ENCODE data around the gene NDFIP2.

Gene NDFIP2

DNA sequence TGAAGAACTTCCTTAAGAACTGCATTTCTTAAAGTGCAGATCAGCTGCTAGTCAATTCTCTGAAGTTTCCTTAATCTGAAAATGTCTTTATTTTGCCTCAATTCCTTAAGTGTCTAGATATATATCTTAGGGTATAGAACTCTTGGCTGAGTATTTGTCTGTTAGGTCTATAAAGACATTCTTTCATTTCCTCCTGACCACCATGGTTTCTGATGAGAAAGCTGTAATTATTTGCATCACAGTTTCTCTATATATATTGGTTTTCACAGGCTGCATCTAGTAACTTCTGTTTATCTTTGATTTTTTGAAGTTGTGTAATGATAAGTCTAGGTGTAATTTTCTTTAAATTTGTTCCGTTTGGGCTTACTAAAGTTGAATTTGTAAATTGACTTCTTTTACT, 15.2 kb downstream of the NDFIP2 start:
- DNase-seq (ENCODE audit: low read depth), result no peak

DNA sequence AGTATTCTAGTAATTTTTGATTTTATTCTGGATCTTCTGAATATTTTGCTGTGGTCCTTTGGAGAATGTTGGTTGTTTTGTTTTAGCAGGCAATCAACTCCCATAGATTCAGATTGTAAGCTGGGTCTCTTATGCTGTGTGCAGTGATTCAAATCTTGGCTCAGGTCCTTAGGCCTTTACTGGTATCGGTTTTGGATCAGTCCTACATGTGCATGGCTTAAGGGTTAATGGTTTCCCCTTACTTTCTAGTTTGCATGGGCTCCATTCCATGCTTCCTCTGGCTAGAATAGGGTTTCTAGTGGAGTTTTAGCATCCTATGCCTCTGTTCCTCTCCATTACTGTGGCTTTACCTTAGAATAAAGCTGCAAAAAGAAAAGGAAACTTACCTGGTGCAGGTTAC, 16.1 kb downstream of the NDFIP2 start:
- DNase-seq (ENCODE audit: low read depth), result no peak

DNA sequence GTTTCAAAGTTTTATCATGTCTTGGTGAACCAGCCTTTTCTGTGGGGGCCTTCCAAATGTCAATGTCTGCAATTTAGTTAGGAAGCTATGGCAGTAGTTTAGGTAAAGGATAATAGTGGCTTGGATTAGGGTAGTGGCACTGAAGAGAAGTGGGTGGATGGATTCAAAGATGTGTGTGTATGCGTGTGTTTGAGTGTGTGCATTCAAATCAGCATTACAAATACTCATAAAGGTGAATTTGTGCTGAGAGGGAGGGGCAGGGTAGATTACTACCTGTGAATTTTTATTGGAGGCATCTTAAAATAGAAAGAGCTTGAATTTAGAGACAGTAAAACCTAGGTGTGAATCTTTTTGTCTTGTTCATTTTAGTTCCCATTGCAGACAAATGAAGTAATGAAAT, 16.9 kb downstream of the NDFIP2 start:
- DNase-seq (ENCODE audit: low read depth), result no peak

DNA sequence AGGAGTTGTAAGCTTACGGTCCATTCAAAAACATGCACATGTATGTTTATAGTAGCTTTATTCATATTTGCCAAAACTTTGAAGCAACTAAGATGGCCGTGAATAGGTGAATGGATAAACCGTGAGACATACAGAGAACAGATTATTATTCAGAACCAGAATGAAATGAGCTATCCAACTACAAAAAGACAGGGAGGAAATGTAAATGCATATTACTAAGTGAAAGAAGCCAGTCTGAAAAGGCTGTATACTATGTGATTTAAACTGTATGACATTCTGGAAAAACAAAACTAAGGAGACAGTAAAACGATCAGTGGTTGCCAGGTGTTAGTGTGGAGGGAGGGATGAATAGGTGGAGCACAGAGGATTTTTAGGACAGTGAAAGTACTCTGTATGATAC, 19.9 kb downstream of the NDFIP2 start:
- DNase-seq (ENCODE audit: low read depth), result no peak

DNA sequence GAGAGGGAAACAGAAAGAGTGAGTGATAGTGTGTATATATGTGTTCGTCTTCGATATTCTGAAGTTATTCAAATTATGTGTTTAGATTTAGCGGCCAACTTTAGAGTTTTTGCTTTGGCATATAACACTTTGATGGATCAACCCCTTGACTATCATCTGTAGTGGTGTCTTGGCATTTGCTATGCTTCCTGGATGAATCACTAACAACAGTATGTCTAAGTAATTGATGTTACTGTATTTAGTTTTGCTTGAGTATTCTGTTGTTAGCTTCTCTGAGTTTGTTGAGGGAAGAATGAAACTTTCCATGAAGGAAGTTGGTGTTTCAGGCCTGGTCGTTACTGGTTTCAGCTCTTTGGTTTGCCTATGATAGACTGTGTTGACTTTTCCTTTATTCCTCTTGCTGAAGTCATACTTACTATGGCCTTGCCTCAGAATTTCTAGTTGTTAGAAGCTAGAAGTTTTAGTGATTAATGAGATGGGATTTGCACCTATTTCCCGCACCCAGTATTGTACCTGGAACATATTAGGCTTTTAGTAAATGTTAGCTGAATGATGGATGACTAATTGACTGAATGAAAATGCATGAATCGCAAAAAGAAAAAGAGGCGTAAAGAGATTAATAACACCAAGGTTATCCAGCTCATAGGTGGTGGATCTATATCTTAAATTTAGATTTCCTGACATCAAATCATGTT, 20.7 kb downstream of the NDFIP2 start:
- DNase-seq (ENCODE audit: low read depth), result no peak

DNA sequence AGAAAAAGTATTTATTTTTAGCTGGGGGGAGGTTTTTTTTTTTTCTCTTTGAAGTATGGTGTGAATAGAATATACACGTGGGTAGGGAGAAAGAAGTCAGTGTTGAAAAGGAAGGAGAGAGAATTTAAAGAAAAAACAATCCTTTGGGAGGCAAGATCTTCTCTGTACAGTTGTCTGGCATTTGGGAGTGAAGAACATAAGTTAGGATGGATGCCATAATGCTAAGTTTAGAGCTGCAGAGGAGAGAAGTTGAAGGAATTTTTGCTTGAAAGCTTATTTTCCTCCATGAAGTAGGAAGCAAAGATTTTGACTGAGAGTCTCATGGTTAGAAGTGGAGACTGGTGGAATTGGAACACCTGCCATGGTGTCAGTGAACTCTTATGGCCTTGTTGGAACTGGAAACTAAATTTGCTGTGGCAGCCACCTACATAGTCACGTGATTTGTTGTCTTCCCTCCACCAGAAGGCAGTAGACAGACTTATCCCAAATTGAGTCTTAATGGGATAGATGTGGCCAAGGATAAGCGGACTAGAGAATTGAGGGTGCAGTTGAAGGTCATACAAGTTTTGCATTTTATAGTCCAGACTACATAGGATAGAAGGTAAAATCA, 22.0 kb downstream of the NDFIP2 start:
- no peak for DNase-seq (ENCODE audit: low read depth)

DNA sequence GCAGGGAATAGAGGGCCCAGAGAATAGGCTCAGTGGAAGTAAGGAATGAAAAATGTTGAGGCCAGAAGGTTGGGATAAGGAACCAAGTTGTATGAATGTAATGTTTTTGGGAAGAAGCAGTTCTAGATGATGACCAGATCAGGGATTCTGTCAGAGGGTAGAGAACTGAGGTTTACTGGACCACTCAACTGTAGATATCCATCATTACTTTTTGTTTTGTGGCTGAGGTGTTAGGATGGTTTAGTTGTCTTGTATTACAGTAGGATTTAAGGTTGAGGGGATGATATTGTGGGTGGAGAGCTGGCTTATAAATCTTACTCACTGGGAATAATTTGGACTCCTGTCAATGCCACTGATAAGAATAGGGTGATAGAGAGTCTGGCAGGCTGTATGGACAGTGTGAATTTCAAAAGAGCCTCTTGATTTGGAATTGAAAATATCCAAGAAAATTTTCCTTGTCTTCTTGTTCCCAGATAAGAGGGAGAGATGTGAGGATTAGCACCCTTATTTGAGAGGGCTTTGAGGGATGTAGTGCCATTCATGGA, 22.6 kb downstream of the NDFIP2 start:
- no peak for DNase-seq (ENCODE audit: low read depth)

DNA sequence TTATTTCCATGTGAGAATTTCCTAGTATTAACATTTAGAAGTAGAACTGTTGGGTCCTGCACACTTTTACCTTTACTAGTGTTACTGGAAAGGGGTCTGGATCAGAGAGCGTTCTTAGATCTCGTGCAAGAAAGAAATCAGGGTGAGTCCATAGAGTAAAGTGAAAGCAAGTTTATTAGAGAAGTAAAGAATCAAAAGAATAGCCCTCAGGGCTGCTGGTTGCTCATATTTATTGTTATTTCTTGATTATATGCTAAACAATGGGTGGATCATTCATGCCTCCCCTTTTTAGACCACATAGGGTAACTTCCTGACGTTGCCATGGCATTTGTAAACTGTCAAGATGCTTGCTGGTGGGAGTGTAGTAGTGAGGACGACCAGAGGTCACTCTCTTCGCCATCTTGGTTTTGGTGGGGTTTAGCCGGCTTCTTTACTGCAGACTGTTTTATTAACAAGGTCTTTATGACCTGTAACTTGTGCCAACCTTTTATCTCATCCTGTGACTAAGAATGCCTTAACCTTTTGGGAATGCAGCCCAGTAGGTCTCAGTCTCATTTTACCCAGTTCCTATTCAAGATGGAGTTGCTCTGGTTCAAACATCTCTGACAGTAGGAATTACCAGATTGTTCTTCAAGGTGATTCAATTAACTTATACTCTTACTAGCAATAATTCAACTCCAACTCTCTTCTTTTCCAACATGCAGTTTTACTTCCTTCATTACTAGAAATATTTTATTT, 27.4 kb downstream of the NDFIP2 start:
- DNase-seq (ENCODE audit: low read depth), result no peak

DNA sequence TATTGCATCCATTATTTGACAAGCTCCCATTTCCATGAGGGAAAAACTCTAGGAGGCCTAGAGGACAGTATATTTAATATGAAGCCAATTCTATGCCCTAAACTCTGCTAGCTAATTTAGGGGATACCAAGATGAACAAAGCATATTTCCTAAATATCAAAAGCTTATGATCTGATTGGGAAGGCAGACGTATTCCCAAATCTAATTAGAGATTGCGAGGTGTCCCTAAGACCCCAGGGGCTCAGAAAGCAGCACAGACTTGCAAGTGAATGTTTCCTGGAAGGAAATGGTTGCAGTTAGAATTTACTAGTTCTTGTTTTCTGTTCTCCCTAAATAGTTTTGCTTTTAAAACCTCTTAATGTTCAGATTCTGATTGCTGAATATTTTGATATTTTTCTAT, 30.7 kb downstream of the NDFIP2 start:
- no peak for DNase-seq (ENCODE audit: low read depth)

DNA sequence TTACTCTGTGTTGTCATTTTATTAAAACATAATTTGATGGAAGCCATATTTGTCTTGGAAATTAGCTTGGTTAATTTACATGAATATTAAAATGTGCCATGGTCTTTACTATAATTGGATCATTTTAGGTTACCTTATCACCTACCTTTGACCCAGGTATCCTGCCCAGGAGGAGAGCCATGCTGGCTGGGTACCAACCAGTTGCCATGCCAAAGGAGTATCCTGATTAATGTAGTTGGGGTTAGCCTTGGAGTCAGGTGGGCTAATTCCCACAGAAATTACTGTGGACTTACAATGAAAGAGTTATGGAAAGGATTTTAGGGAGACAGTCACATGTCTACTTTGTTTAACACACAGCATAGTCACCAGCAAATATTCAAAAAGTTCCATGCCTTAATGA, 32.0 kb downstream of the NDFIP2 start:
- DNase-seq (ENCODE audit: low read depth), result no peak

DNA sequence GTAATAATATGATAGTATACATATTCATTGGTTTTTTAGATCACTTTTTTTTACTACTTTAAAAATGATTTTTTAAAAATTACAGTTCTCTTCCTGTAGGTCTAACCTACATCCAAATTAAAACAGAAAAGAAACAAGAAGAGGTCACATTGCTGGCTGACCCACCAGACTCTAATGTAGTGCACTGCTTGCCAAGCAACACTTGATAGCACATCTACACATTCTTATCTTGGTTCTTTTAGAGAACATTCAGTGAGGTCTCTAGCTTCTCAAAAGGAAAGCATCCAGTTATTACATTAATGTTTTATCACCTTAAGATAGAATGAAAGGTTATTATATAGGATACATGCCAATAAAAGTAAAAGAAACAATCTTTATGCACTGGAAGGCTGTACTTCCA, 35.6 kb downstream of the NDFIP2 start:
- no peak for DNase-seq (ENCODE audit: low read depth)

DNA sequence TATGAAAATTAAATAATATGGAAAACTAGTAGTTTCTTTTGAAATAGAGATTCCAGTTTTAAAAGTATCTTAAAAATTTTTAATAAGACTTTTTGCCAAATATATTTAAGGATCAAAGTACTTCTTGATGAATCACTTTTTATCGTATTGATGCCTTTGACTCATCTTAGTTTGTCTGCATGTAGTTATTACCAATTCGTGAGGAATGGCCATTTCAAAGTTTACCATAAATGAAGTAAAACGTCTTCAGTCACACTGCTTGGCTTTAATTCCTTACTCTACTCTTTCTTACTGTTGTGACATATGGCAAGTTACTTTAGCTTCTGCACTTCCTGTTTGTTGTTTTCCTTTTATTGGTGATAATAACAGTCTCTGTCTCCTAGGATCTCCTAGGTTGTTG, 38.3 kb downstream of the NDFIP2 start:
- DNase-seq (ENCODE audit: low read depth), result no peak

DNA sequence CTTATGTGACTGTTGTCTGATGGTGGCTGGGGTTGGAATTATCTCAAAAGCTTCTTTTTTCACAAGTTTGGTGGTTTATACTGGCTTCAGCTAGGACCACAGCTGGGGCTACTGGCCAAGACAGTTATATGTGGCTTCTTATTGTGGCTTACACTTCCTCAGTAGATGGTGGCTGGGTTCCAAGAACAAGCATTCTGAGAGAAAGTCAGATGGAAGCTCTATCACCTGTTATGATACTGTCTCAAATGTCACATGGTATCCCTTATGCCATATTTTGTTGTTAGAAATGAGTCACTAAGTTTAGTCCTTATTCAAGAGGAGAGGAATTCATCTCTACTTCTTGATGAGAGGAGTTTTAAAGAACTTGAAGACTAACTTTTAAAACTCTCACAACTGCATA, 41.6 kb downstream of the NDFIP2 start:
- no peak for DNase-seq (ENCODE audit: low read depth)

DNA sequence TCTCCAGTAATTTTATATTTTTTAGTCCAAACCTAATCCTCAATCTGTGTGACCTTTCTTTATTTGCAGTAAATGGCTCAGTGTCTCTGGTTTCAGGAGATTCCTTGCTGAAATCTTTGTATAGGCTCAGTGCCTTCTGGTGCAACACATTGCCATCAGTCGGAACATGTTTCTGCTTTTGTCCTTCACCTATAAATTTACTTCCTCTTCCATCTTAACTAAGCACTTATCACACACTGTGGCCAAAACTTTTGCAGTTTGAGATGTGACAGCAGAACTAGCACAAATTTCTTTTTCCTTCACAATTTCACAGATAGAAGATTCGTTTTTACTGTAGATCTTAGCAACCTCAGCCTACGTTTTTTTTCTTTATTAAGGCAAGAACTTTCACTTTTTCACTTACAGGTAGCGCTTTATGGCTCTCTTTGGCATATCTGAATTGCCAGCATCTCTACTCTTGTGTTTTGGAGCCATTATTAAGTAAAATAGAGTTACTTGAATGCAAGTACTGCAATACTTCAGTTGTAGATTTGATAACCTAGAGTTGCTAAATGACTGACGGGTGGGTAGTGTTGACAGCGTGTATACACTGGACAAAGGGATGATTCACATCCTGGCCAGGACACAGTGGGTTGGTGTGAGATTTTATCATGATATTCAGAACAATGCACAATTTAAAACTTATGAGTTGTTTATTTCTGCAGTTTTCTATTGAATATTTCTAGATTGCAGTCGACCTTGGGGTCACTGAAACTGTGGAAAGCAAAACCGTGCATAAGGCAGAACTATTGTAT, 44.3 kb downstream of the NDFIP2 start:
- DNase-seq (ENCODE audit: low read depth), result no peak

DNA sequence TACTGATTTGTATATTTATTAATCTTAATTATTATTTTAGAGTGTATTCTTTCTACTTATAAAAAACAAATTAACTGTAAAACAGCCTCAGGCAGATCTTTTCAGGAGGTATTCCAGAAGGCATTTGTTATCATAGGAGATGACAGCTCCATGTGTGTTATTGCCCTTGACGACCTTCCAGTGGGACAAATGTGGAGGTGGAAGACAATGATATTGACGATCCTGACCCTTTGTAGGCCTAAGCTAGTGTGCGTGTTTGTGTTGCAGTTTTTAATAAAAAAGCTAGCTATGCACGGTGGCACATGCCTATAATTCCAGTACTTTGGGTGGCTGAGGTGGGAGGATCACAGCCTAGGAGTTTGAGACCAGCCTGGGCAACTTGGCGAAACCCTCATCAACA, 46.7 kb downstream of the NDFIP2 start:
- DNase-seq (ENCODE audit: low read depth), result no peak

DNA sequence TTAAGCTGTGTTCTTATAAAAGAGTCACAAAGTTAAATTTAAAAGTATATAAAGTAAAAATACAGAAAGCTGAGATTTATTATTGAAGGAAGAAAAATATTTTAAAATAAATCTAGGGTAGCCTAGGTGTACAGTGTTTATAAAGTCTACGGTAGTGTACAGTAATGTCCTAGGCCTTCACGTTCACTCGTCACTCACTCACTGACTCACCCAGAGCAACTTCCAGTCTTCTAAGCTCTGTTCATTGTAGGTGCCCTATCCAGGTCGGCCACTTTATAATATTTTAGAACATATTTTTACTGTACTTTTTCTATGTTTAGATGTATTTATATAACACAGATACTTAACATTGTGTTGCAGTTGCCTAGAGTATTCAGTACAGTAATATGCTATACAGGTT, 47.4 kb downstream of the NDFIP2 start:
- no peak for DNase-seq (ENCODE audit: low read depth)

DNA sequence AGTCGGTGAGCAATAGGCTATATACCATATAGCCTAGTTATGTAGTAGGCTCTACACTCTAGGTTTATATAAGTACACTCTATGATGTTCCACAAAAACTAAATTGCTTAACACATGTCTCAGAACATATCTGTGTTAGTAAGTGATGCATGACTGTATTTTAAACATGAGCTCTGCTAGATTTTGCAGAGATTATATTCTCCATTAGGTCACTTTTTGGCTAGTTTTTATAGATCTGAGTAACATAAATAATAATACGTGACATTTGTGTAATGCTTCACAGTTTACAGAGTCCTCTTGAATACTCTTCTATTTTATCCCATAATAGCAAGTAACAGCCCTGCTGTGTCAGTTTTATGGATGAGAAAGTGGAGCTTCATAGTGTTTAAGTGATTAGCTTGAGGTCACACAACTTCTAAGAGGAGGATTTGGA, 47.8 kb downstream of the NDFIP2 start:
- no peak for DNase-seq (ENCODE audit: low read depth)

DNA sequence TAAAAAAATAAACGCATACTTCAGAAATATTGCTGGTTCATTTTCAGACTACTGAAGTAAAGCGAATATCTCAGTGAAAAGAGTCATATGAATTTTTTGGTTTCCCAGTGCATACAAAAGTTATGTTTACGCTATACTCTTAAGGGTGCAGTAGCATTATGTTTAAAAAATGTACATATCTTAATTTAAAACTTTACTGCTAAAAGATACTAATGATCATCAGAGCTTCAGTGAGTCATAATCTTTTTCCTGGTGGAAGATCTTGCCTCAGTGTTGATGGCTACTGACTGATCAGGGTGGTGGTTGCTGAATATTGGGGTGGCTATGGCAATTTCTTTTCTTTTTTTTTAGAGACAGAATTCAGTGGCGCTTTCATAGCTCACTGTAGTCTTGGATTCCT, 48.9 kb downstream of the NDFIP2 start:
- DNase-seq (ENCODE audit: low read depth), result no peak

DNA sequence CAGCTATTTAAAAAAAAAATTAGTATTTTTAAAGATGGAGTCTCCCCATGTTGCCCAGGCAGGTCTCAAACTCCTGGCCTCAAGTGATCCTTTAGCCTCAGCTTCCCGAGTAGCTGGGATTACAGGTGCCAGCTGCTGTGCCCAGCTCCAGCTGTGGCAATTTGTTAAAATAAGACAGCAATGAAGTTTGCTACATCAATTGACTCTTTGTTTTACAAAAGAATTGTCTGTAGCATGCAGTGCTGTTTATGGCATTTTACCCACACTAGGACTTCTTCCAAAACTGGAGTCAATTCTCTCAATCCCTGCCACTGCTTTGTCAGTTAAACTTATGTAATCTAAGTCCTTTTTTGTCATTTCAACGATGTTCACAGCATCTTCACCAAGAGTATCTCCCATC, 49.3 kb downstream of the NDFIP2 start:
- DNase-seq (ENCODE audit: low read depth), result no peak

DNA sequence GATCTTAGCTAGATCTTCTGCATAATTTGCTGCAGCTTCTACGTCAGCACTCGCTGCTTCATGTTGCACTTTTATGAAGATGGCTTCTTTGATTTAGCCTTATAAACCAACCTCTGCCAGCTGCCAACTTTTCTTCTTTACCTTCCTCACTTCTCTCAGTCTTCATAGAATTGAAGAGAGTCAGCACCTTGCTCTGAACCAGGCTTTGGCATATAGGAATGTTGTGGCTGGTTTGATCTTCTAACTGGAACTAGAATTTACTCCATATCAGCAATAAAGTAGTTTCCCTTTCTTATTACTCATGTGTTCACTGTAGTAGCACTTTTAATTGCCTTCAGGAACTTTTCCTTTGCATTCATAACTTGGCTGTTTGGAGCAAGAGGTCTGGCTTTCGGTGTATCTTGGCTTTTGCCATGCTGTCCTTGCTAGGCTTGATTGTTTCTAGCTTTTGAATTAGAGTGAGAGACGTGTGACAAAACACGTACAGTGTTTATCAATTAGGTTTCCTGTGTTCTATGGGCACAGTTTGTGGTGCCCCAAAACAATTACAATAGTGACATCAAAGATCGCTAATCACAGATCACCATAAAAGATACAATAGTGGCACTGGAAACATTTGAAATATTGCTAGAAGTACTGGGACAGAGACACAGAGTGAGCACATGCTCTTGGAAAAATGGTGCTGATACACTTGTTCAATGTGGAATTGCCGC, 50.7 kb downstream of the NDFIP2 start:
- no peak for DNase-seq (ENCODE audit: low read depth)

DNA sequence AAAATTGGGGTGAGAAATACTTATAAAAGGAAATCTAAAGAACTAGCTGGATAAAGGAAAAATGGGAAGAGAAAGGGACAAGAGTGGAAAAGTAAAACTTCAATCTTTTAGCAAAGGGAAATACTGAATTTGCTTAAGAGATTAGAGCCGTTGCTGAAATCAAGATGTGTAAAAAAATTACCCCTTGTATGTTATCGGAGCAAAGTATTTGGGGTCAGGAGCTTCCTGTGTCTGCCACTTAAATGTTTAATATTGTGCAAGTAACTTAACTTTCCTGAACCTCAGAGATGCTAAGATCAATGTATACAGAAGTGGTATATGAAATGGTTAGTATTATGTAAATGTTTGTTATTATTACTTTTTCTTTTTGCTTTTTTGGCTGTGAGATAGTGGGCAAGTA, 51.6 kb downstream of the NDFIP2 start:
- no peak for DNase-seq (ENCODE audit: low read depth)
